DMS79 treated with DMSO at 0.1 percent for 48 hours (cell line): ENCODE data around the gene DQX1.
A peak's percentile ranks its signal among the peaks of the same experiment; 100 is the strongest.

Experiments used
- DNase-seq: peaks from one replicate; lab custom pipeline; 2025; lab: John Stamatoyannopoulos, UW

Gene DQX1

GRCh38 chr2:74511104-74511989 is 14.7 kb downstream of the DQX1 start:
- no peak for DNase-seq

GRCh38 chr2:74510272-74510671 is 15.8 kb downstream of the DQX1 start:
- no peak for DNase-seq

- peak; percentile 25 for DNase-seq
Measured at GRCh38 chr2:74507926-74508520, 18.0 kb downstream of the DQX1 start.

GRCh38 chr2:74507145-74507925 is 18.7 kb downstream of the DQX1 start, which contains the start of gene PCGF1:
Gene PCGF1, minus strand, starts transcription at chr2:74507695. Its CDS starts 27 bp downstream, at chr2:74507668.
- DNase-seq = peak; percentile 97

- DNase-seq = no peak
Measured at GRCh38 chr2:74505448-74506246, 20.4 kb downstream of the DQX1 start.

- DNase-seq = no peak
Measured at GRCh38 chr2:74504591-74504990, 21.4 kb downstream of the DQX1 start.

- DNase-seq = no peak
Measured at GRCh38 chr2:74503506-74504475, 22.2 kb downstream of the DQX1 start.

- DNase-seq = no peak
Measured at GRCh38 chr2:74502720-74503505, 23.1 kb downstream of the DQX1 start.

- DNase-seq = no peak
Measured at GRCh38 chr2:74502147-74502719, 23.8 kb downstream of the DQX1 start.

GRCh38 chr2:74501335-74502071 is 24.5 kb downstream of the DQX1 start:
- no peak for DNase-seq

- DNase-seq = no peak
Measured at GRCh38 chr2:74500578-74500946, 25.5 kb downstream of the DQX1 start.

GRCh38 chr2:74499940-74500577 is 26.0 kb downstream of the DQX1 start:
- DNase-seq = no peak

GRCh38 chr2:74499267-74499939 is 26.6 kb downstream of the DQX1 start, which contains the start of gene LBX2:
Gene LBX2, minus strand, starts transcription at chr2:74499603. Its CDS starts 66 bp downstream, at chr2:74499537.
- no peak for DNase-seq

GRCh38 chr2:74498500-74499266 is 27.3 kb downstream of the DQX1 start:
- DNase-seq = peak; percentile 53

- peak; percentile 40 for DNase-seq
Measured at GRCh38 chr2:74497777-74498499, 28.1 kb downstream of the DQX1 start.
